OCI-LY7 (cell line): Measurements from ENCODE around the gene TMEM97. TPM values are rescaled to one million over a fixed set of nuclear protein-coding genes. Genes with fewer than 3 reads are reported as not detected.
"Not testable (repeated sequence)": the region's sequence is repeated elsewhere in the genome, so short reads cannot be mapped to it uniquely, and the experiment has no call there.

Experiments used
- BruUV-seq: library from RNA; stranded (reverse); fragments of 400-500 nt; replicated peaks from 2 replicates; lab custom pipeline; 2021; lab: Mats Ljungman, UMichigan
- CTCF ChIA-PET: fragments of 300-600 bp; sonication (Branson Sonifier 250); formaldehyde crosslinking; loops from one replicate; lab custom pipeline; 2022; ENCODE audit warnings: antibody characterized with exemption; ENCODE audit not compliant: unreplicated experiment; lab: Charles Lee
- POLR2A ChIA-PET: fragments of 300-600 bp; sonication (Branson Sonifier 250); formaldehyde crosslinking; loops from one replicate; lab custom pipeline; 2022; ENCODE audit warnings: antibody characterized with exemption; lab: Charles Lee
- DNase-seq: peaks from one replicate; pipeline ENCODE4 v3.0.0-alpha.2; 2015; ENCODE audit warnings: low spot score
- H2AFZ ChIP-seq: fragments of 200-600 bp; sonication (generic), shearing (Covaris generic); 2 replicates; pipeline ENCODE4 v1.6.1; 2014; ENCODE audit warnings: mild to moderate bottlenecking, antibody characterized with exemption, low read length, moderate library complexity
- H3K27ac ChIP-seq: fragments of 200-600 bp; sonication (generic); 2 replicates; pipeline ENCODE4 v1.5.1; 2014; ENCODE audit warnings: mixed run types, low read depth, mild to moderate bottlenecking, moderate library complexity, low read length, inconsistent platforms; ENCODE audit not compliant: poor library complexity, severe bottlenecking
- H3K36me3 ChIP-seq: fragments of 200-600 bp; sonication (generic); 2 replicates; pipeline ENCODE4 v1.6.1; 2014; ENCODE audit warnings: mild to moderate bottlenecking, antibody characterized with exemption, low read length, moderate library complexity, mixed read lengths; ENCODE audit not compliant: insufficient read depth
- H3K4me1 ChIP-seq: fragments of 200-600 bp; sonication (generic); 2 replicates; pipeline ENCODE4 v1.5.1; 2014; ENCODE audit warnings: mild to moderate bottlenecking, low read length; ENCODE audit not compliant: insufficient read depth, poor library complexity, severe bottlenecking
- H3K4me2 ChIP-seq: fragments of 200-600 bp; sonication (generic); 2 replicates; pipeline ENCODE4 v1.6.1; 2014; ENCODE audit warnings: mild to moderate bottlenecking, low read length
- H3K4me3 ChIP-seq: fragments of 200-600 bp; sonication (generic); 2 replicates; pipeline ENCODE4 v1.5.1; 2014; ENCODE audit warnings: mild to moderate bottlenecking, low read depth, low read length; ENCODE audit not compliant: poor library complexity, severe bottlenecking
- H3K79me2 ChIP-seq: fragments of 200-600 bp; sonication (generic); 2 replicates; pipeline ENCODE4 v1.6.1; 2016; ENCODE audit warnings: low read depth, mild to moderate bottlenecking, low read length, moderate library complexity, mixed read lengths; ENCODE audit not compliant: insufficient read depth
- H3K9me2 ChIP-seq: fragments of 200-600 bp; sonication (generic); 2 replicates; pipeline ENCODE4 v1.6.1; 2016; ENCODE audit warnings: mild to moderate bottlenecking, low read length, mixed read lengths; ENCODE audit not compliant: insufficient read depth
- H3K9me3 ChIP-seq: fragments of 200-600 bp; sonication (generic); 2 replicates; pipeline ENCODE4 v1.6.1; 2014; ENCODE audit warnings: mild to moderate bottlenecking, mixed run types, low read length, mixed read lengths
- H4K20me1 ChIP-seq: fragments of 200-600 bp; sonication (generic); 2 replicates; pipeline ENCODE4 v1.6.1; 2014; ENCODE audit warnings: mild to moderate bottlenecking, antibody characterized with exemption, low read length, moderate library complexity, mixed read lengths; ENCODE audit not compliant: insufficient read depth
- EZH2phosphoT487 ChIP-seq: fragments of 200-600 bp; sonication (generic); IDR thresholded peaks from 2 replicates; pipeline ENCODE4 v1.6.1; 2018; ENCODE audit warnings: low read depth, borderline replicate concordance, mild to moderate bottlenecking, mixed run types, antibody characterized with exemption, low read length, moderate library complexity, mixed read lengths
- intact Hi-C: fragments of 100-400 bp; cut with micrococcal nuclease; formaldehyde crosslinking; loops from one replicate; pipeline ENCODE4 v1.10.0; 2022; ENCODE audit not compliant: unreplicated experiment
- total RNA-seq, 2 experiments: library from RNA; depleted of rRNA in 1 of 2; stranded (reverse); fragments of >200 nt in 1 of 2; shearing (Covaris generic) in 1 of 2; gene quantifications; 2 replicates each; pipeline ENCODE4 v1.2.3, GENCODE V29; 2014 to 2022
- TF ChIP-seq, protein P1 (sequence below): fragments of 200-600 bp; sonication (generic); conservative IDR thresholded peaks from 2 replicates; pipeline ENCODE4 v1.5.1; 2014; ENCODE audit warnings: mild to moderate bottlenecking, antibody characterized with exemption, low read length, moderate library complexity, mixed read lengths

Gene TMEM97
- total RNA-seq, 2 experiments from 2014 or later: 65.7 to 69.6 TPM

DNA sequence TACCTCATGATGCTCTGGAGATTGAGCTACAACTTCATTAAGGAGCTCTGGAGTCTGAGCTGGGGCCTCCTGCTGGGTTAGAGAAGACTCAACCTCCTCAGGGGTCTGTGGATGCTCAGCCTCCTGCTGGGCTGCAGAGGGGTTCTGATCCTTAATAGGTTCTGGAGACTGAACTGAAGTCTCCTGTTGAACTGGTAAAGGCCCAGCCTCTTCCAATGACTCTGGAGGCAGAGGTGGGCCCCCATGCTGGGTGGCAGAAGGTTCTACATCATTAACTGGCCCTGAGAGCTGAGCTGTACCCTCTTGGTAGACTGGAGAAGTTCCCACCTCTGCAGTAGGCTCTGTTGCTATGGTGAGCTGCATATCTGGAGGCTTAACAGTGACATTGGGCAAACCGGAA, 48.1 kb upstream of the TMEM97 start:
- no peak overlapping the region for H3K4me3 ChIP-seq
- no peaks in the 10 kb centered on the region for H3K4me1 ChIP-seq
- H2AFZ ChIP-seq: no peak overlapping the region
- POLR2A ChIA-PET: no interaction called here
- H4K20me1 ChIP-seq: no peaks in the 10 kb centered on the region
- TF ChIP-seq, protein P1, sequence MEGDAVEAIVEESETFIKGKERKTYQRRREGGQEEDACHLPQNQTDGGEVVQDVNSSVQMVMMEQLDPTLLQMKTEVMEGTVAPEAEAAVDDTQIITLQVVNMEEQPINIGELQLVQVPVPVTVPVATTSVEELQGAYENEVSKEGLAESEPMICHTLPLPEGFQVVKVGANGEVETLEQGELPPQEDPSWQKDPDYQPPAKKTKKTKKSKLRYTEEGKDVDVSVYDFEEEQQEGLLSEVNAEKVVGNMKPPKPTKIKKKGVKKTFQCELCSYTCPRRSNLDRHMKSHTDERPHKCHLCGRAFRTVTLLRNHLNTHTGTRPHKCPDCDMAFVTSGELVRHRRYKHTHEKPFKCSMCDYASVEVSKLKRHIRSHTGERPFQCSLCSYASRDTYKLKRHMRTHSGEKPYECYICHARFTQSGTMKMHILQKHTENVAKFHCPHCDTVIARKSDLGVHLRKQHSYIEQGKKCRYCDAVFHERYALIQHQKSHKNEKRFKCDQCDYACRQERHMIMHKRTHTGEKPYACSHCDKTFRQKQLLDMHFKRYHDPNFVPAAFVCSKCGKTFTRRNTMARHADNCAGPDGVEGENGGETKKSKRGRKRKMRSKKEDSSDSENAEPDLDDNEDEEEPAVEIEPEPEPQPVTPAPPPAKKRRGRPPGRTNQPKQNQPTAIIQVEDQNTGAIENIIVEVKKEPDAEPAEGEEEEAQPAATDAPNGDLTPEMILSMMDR: no peak
- no peak for TF ChIP-seq EZH2phosphoT487
- no peak for DNase-seq
- BruUV-seq: no TSS peak
- intact Hi-C loops: no loop called here
- no peaks in the 10 kb centered on the region for H3K36me3 ChIP-seq
- CTCF ChIA-PET: no interaction called here
- H3K9me3 ChIP-seq: no peaks in the 10 kb centered on the region
- H3K27ac ChIP-seq: no peak overlapping the region
- H3K9me2 ChIP-seq: no peaks in the 10 kb centered on the region
- no peak overlapping the region for H3K4me2 ChIP-seq
- no peaks in the 10 kb centered on the region for H3K79me2 ChIP-seq

DNA sequence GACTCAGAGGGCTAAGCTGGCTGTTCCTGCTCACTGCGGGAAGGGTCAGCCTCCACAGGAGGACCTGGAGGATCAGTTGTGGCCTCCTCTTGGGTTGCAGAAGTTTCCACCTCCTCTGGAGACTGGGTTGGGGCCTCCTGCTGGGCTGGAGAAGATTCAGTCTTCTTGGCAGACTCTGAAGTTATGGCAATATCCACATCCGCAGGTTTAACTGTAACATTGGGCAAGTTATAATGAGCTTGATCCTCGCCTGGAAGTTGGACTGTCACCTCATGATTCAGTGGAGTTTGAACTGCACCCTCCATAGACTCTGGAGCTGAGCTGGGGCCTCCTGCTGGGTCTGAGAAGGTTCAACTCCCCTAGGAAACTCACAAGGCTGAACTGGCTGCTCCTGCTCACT, 47.6 kb upstream of the TMEM97 start:
- Histone ChIP-seq H2AFZ (no peak overlapping the region), H4K20me1 (no peaks in the 10 kb centered on the region), H3K9me3 (no peaks in the 10 kb centered on the region), H3K36me3 (no peaks in the 10 kb centered on the region), H3K4me3 (no peak overlapping the region), H3K9me2 (no peaks in the 10 kb centered on the region), H3K4me2 (no peak overlapping the region), H3K4me1 (no peaks in the 10 kb centered on the region), H3K79me2 (no peaks in the 10 kb centered on the region), H3K27ac (no peak overlapping the region)
- ChIA-PET POLR2A (no interaction called here), CTCF (no interaction called here)
- no peak for DNase-seq
- TF ChIP-seq EZH2phosphoT487: no peak
- TF ChIP-seq, protein P1: no peak
- intact Hi-C loops: no loop called here
- BruUV-seq: no TSS peak

DNA sequence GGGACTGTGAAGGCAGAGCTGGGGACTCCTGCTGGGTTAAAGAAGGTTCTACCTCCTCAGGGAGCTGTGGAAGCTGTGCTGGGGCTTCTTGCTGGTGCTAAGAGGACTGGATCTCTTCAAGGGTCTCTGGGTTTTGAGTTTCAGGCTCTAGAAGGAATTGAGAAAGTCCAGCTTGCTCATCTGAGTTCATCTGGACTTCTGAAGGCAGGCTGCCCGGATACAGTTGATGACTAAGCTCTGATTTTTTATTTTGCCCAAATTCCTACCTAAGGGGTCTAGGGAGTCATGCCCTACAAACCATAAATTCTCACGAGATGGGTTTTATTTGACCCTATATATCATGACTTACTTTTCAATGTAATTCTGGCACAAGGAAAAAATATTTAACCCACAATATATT, 46.8 kb upstream of the TMEM97 start:
- Histone ChIP-seq H3K9me3 (no peaks in the 10 kb centered on the region), H3K4me1 (no peaks in the 10 kb centered on the region), H3K79me2 (no peaks in the 10 kb centered on the region), H4K20me1 (no peaks in the 10 kb centered on the region), H3K4me2 (no peak overlapping the region), H3K9me2 (no peaks in the 10 kb centered on the region), H3K4me3 (no peak overlapping the region), H2AFZ (no peak overlapping the region), H3K27ac (no peak overlapping the region), H3K36me3 (no peaks in the 10 kb centered on the region)
- ChIA-PET CTCF (no interaction called here), POLR2A (no interaction called here)
- no peak for DNase-seq
- intact Hi-C loops: no loop called here
- TF ChIP-seq EZH2phosphoT487: no peak
- TF ChIP-seq, protein P1: no peak
- BruUV-seq: no TSS peak

DNA sequence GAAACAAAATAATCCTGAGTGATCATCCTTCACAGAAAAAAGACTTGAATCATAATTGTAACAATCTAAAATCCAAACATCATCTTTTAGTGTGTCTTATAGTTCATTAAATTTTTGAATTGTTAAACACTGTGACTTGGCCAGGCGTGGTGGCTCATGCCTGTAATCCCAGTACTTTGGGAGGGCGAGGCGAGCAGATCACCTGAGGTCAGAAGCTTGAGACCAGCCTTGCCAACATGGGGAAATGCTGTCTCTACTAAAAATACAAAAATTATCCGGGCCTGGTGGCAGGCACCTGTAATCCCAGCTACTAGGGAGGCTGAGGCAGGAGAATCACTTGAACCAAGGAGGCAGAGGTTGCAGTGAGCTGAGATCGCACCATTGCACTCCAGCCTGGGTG, 45.7 kb upstream of the TMEM97 start:
- POLR2A ChIA-PET, H3K9me3 ChIP-seq, H3K36me3 ChIP-seq, intact Hi-C loops, H4K20me1 ChIP-seq, H3K4me2 ChIP-seq, H3K4me3 ChIP-seq, DNase-seq, H3K27ac ChIP-seq, H3K4me1 ChIP-seq, H2AFZ ChIP-seq, CTCF ChIA-PET, BruUV-seq, H3K79me2 ChIP-seq, H3K9me2 ChIP-seq: not testable (repeated sequence)
